ENCODE measurements around the gene GRIA4.

DNA sequence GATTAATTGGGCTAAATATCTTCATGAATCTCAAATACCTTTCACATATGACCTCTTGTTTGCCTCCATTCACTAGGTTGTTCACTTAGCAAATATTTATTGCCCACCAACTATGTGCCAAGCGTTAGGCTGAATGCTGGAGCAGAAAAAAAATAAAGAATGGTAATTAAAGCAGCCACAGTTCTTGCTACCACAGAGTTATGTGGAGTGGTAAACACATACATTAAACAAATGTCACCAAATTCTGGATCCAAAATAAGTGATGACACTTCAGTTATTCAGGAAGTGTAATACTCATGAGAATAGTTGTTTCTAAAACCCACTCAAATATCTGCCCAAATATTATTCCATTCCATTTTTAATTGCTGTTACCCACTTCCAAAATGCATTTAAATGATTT is 128.4 kb downstream of the GRIA4 start:
- TF ChIP-seq, protein P1, sequence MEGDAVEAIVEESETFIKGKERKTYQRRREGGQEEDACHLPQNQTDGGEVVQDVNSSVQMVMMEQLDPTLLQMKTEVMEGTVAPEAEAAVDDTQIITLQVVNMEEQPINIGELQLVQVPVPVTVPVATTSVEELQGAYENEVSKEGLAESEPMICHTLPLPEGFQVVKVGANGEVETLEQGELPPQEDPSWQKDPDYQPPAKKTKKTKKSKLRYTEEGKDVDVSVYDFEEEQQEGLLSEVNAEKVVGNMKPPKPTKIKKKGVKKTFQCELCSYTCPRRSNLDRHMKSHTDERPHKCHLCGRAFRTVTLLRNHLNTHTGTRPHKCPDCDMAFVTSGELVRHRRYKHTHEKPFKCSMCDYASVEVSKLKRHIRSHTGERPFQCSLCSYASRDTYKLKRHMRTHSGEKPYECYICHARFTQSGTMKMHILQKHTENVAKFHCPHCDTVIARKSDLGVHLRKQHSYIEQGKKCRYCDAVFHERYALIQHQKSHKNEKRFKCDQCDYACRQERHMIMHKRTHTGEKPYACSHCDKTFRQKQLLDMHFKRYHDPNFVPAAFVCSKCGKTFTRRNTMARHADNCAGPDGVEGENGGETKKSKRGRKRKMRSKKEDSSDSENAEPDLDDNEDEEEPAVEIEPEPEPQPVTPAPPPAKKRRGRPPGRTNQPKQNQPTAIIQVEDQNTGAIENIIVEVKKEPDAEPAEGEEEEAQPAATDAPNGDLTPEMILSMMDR (conservative IDR thresholded peaks at IDR 0.05) = no peak
- TF ChIP-seq EZH2 (IDR thresholded peaks at IDR 0.05; ENCODE audit: low read depth) = no peak
